OCI-LY3 (cell line): ENCODE results near the gene CD160.
"Not testable (repeated sequence)": the region's sequence is repeated elsewhere in the genome, so short reads cannot be mapped to it uniquely, and the experiment has no call there.

Experiments used
- CTCF ChIP-seq: fragments of 200-600, 300-600 bp; sonication (generic); IDR thresholded peaks from 2 replicates; pipeline ENCODE4 v1.5.1; 2014; ENCODE audit warnings: antibody characterized with exemption, low read length, low read depth
- EZH2phosphoT487 ChIP-seq: fragments of 200-600 bp; shearing (Covaris generic); IDR thresholded peaks from 2 replicates; pipeline ENCODE4 v1.6.1; 2018; ENCODE audit warnings: antibody characterized with exemption, mixed run types, low read depth

DNA sequence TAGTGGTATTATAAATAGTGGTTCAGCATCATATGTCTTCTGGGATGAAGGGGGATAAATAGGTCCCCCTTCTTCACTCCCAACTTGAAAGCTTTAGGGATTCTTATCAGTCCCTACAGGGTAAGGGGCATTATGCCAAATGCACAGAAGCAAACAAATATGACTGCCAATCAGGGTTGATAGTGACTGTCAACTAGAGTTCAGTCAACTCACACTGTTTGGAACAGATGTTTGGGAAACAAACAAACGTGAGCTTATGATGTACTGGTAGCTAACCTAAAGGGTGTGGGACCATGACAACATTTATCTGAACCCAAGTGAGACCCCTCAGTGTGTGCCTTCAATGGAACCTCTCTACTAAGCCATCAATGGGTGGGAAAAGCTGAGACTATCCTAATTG is 46.1 kb upstream of the CD160 start:
- TF ChIP-seq CTCF, EZH2phosphoT487: not testable (repeated sequence)
